ENCODE results near the gene PARP3.
A peak's percentile ranks its signal among the peaks of the same experiment; 100 is the strongest.

PARP3 gene

DNA sequence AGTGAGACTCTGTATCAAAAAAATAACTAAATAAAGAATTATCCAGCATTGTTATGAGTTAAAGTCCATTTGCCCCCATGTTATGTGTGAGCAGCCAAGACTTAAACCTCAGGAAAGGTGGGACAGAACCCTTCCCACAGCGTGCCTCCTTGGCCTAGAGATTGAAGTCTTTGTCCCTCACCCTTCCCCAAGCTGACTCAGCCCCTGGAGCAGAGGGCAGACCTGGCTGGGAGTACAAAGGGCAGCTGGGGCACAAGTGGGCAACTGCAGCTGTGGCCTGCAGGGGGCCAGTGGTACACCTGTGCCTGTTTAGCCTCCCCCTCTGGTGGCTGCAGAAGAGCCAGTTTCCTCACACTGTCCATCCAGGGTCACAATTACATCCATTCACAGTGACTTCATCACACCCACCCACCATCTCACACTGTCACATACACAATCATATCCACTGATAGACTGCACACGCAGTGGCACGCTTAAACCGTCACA lies 40.2 kb downstream of the PARP3 start:
- in situ Hi-C loops (cut with HindIII; ENCODE audit: low sequenced_read_pairs), result no loop called here
- DNase-seq (ENCODE audit: low read depth), result no peak
- H3K4me3 ChIP-seq (ENCODE audit: low read depth, low read length), result peak overlapping the region; percentile 60
- TF ChIP-seq, protein P1, sequence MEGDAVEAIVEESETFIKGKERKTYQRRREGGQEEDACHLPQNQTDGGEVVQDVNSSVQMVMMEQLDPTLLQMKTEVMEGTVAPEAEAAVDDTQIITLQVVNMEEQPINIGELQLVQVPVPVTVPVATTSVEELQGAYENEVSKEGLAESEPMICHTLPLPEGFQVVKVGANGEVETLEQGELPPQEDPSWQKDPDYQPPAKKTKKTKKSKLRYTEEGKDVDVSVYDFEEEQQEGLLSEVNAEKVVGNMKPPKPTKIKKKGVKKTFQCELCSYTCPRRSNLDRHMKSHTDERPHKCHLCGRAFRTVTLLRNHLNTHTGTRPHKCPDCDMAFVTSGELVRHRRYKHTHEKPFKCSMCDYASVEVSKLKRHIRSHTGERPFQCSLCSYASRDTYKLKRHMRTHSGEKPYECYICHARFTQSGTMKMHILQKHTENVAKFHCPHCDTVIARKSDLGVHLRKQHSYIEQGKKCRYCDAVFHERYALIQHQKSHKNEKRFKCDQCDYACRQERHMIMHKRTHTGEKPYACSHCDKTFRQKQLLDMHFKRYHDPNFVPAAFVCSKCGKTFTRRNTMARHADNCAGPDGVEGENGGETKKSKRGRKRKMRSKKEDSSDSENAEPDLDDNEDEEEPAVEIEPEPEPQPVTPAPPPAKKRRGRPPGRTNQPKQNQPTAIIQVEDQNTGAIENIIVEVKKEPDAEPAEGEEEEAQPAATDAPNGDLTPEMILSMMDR (IDR thresholded peaks at IDR 0.05; ENCODE audit: low read depth, low read length, missing control alignments), result peak; percentile 54

DNA sequence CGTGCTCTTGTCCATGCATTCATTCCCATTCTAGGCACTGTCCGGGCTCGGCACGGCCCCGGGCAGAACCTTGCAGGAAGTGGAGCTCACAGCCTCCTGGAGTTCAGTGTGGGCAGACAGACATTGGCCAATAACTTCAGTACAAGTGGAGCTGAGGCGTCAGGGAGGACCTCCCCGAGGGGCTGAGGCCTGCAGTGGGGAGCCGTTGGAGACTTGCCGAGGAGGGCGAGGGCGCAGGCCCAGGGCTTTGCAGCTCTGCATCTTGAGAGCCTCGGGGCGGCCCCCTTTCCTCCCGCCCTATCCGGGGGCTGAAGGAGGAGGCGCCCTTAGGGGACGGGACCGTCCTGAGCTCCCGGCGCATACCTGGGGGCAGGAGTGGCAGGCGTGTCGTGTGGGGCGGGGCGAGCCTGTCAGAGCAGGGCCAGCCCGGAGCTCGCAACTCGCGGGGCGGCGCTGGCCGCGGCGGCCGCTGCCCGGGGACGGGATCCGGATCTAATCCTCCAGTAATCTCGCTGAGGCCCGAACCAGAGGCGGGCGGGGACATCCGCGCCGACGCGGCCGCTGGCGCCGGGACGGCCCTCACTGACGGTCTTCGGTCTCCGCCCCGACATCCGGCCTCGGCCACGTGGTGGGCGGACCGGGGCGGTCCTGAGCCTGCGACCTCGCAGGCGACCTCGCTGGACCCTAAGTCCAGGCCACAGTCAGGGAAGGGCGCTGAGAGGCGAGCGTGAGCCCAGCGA lies 40.8 kb downstream of the PARP3 start, which contains the start of gene ACY1:
ACY1 (plus strand) TSS at position 698 of the 740 bp plus-strand sequence. CDS start 530 bp downstream, outside the sequence.
- in situ Hi-C loops (cut with HindIII; ENCODE audit: low sequenced_read_pairs), result no loop called here
- TF ChIP-seq, protein P1 (IDR thresholded peaks at IDR 0.05; ENCODE audit: low read depth, low read length, missing control alignments), result no peak

DNA sequence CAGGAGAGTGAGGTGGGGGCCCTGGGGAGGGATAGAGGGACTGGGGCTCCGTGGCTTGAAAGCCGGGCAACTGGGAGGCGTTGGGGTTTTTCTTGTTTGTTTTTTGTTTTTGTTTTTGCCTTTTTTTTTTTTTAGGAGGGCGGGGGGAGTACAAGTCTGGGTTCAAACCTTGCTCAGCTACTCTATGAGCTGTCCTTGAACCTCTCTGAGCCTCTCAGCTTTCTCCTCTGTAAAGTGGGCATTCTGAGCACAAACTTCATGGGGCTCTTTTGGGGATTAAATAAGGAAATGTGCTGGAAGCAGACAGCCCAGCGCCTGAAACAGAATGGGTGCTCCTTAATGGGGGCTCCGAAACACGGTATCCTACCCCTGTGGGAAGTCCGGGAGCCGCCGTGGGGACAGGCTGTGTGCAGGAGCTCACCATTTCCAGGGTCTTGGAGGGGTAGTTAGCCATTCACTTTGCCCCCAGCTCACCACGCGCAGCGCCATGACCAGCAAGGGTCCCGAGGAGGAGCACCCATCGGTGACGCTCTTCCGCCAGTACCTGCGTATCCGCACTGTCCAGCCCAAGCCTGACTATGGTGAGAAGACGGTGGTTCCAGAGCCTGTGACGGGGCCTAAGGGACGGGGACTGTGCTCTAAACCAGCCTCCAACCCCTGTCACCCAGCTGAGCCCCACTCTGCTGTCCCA lies 41.6 kb downstream of the PARP3 start:
- DNase-seq (ENCODE audit: low read depth), result no peak
- in situ Hi-C loops (cut with HindIII; ENCODE audit: low sequenced_read_pairs), result no loop called here
- TF ChIP-seq, protein P1 (IDR thresholded peaks at IDR 0.05; ENCODE audit: low read depth, low read length, missing control alignments), result no peak
- H3K4me3 ChIP-seq (ENCODE audit: low read depth, low read length), result peak overlapping the region; percentile 60

More for the DNA sequence above, 40.8 kb downstream of the PARP3 start, which contains the start of gene ACY1:
- H3K4me3 ChIP-seq (ENCODE audit: low read depth, low read length), result peak within 1 kb of the TSS; percentile 60
- peak; percentile 38 for DNase-seq (ENCODE audit: low read depth)

DNA sequence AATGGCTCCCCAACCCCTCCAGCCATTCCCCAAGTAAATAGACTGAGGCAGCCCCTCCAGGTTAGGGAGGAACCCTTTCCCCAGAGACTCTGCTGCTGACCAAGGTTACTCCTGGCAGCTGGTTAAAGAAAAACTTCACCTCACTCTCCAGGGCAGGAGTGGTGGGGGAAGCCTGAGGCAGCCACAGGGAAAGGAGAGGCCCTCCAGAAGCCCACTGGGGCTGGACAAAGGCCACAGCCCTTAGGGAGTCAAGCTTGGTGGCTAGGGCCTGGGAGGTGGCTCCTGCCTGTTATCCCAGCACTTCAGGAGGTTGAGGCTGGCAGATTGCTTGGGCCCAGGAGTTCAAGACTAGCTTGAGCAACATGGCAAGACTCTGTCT lies 42.1 kb downstream of the PARP3 start:
- in situ Hi-C loops (cut with HindIII; ENCODE audit: low sequenced_read_pairs), result no loop called here
- H3K4me3 ChIP-seq (ENCODE audit: low read depth, low read length), result no peak overlapping the region
- TF ChIP-seq, protein P1 (IDR thresholded peaks at IDR 0.05; ENCODE audit: low read depth, low read length, missing control alignments), result no peak
- DNase-seq (ENCODE audit: low read depth), result no peak

DNA sequence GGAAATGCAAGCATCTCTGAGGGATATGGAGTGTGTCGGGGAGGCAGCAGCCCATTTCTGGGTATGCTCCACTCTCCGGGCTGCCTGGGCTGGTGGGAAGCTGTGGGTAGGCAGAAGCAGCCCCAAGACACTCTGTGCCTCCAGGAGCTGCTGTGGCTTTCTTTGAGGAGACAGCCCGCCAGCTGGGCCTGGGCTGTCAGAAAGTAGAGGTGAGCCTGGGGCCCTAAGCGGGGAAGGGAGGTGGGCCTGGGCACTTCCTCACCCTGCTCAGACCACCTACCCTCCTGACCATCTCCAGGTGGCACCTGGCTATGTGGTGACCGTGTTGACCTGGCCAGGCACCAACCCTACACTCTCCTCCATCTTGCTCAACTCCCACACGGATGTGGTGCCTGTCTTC lies 42.9 kb downstream of the PARP3 start:
- in situ Hi-C loops (cut with HindIII; ENCODE audit: low sequenced_read_pairs), result no loop called here
- TF ChIP-seq, protein P1 (IDR thresholded peaks at IDR 0.05; ENCODE audit: low read depth, low read length, missing control alignments), result no peak
- no peak overlapping the region for H3K4me3 ChIP-seq (ENCODE audit: low read depth, low read length)
- no peak for DNase-seq (ENCODE audit: low read depth)

DNA sequence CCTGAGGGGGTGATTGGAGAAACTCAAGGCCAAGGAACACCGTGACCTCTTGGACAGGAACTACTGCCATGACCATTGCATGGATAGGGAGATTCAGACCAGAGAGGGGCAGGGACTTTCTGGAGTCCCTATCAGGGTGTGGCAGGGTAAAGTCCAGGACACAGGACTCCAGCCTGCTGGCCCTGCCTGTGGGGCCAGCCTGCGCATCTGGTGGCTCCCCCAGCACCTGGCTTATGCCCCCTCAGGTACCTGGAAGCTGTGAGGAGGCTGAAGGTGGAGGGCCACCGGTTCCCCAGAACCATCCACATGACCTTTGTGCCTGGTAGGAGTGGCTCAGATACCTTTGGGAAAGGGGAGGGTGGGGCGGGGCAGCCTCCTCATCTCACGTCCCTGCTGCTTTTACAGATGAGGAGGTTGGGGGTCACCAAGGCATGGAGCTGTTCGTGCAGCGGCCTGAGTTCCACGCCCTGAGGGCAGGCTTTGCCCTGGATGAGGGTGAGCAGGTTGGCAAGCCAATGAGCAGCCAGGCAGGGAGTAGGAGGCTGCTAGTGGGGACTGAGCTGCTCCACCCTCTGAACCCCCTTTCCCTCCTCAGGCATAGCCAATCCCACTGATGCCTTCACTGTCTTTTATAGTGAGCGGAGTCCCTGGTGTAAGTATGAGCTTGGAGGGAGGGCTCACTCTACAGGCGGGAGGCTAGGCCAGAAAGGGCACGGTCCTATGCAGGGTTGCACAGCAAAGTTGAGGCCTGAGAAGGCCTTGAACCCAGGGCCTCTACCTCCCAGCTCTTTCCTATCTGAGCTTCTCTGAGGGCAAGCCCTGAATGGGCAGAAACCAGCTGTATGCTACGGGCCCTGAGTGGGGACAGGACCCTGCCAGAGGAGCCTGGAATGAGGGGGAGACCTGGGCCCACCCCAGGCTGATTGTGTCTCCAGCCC lies 44.1 kb downstream of the PARP3 start:
- H3K4me3 ChIP-seq (ENCODE audit: low read depth, low read length), result no peak overlapping the region
- in situ Hi-C loops (cut with HindIII; ENCODE audit: low sequenced_read_pairs), result no loop called here
- TF ChIP-seq, protein P1 (IDR thresholded peaks at IDR 0.05; ENCODE audit: low read depth, low read length, missing control alignments), result no peak
- DNase-seq (ENCODE audit: low read depth), result no peak

Measured in astrocyte of the cerebellum (primary cell).